H1 (cell line): ENCODE results near the gene MEF2D. TPM values are rescaled to one million over a fixed set of nuclear protein-coding genes. Genes with fewer than 3 reads are reported as not detected.

ENCODE experiments used
- ATF2 ChIP-seq: IDR thresholded peaks from 2 replicates; pipeline ENCODE4 v1.6.1; 2012; ENCODE audit warnings: low read length, inconsistent platforms
- BACH1 ChIP-seq: IDR thresholded peaks from 2 replicates; pipeline ENCODE4 v1.6.1; 2012; ENCODE audit warnings: low read length, improper control_type of control experiment
- CHD1 ChIP-seq: IDR thresholded peaks from 2 replicates; pipeline ENCODE4 v1.6.1; 2012; ENCODE audit warnings: low read depth, low read length, improper control_type of control experiment
- CTBP2 ChIP-seq: IDR thresholded peaks from 2 replicates; pipeline ENCODE4 v1.7.0; 2011; ENCODE audit warnings: borderline replicate concordance, mild to moderate bottlenecking, moderate library complexity, mixed read lengths, low read length; ENCODE audit not compliant: insufficient read depth, insufficient read length
- JUN ChIP-seq: IDR thresholded peaks from 2 replicates; pipeline ENCODE4 v1.6.1; 2011; ENCODE audit warnings: low read depth, mild to moderate bottlenecking, improper control_type of control experiment, low read length
- KDM4A ChIP-seq: IDR thresholded peaks from one replicate; pipeline ENCODE4 v1.7.1; 2012; ENCODE audit warnings: low read depth, mild to moderate bottlenecking, moderate library complexity, low read length, inconsistent platforms; ENCODE audit not compliant: severe bottlenecking
- PHF8 ChIP-seq: fragments of 200-600 bp; sonication (generic); conservative IDR thresholded peaks from 2 replicates; pipeline ENCODE4 v1.7.1; 2012; ENCODE audit warnings: low read depth, mild to moderate bottlenecking, inconsistent platforms, low read length, moderate library complexity
- POLR2A ChIP-seq, 2 experiments: IDR thresholded peaks; 1 replicate in 1 of 2; 2 replicates in 1 of 2; pipeline ENCODE4 v1.6.1; 2011; ENCODE audit warnings: low read depth in 2 of 2, low read length in 2 of 2, mild to moderate bottlenecking in 2 of 2; ENCODE audit errors: control extremely low read depth in 1 of 2
- SP4 ChIP-seq: IDR thresholded peaks from 2 replicates; pipeline ENCODE4 v1.6.1; 2012; ENCODE audit warnings: low read length, inconsistent platforms
- TAF1 ChIP-seq: IDR thresholded peaks from 2 replicates; pipeline ENCODE4 v1.6.1; 2011; ENCODE audit warnings: mild to moderate bottlenecking, low read depth, low read length
- TAF7 ChIP-seq: optimal IDR thresholded peaks from 2 replicates; pipeline ENCODE3; 2011; ENCODE audit warnings: low read depth, mild to moderate bottlenecking, inconsistent platforms, low read length, moderate library complexity, borderline replicate concordance
- ZNF274 ChIP-seq: IDR thresholded peaks from 2 replicates; pipeline ENCODE4 v1.7.0; 2012; ENCODE audit warnings: low read length, borderline replicate concordance; ENCODE audit errors: extremely low read depth
- polyA plus RNA-seq, 7 experiments: library from polyadenylated mRNA; depleted of rRNA in 3 of 7; stranded (reverse) in 5 of 7; unstranded in 2 of 7; fragments of >200 nt in 5 of 7; fragments of 200-250 nt in 2 of 7; gene quantifications; 1 replicate in 5 of 7; 2 replicates in 1 of 7; 4 replicates in 1 of 7; pipeline versions ENCODE4 v1.2.1 to v1.2.3, GENCODE V29; 2011 to 2013; ENCODE audit warnings: missing spikeins in 2 of 7, mixed read lengths in 2 of 7
- total RNA-seq: library from RNA; stranded (reverse); fragmentation: NEBNext Ultra II Directional; extraction: Animal tissue kit (Norgen Biotek cat#: 25700); gene quantifications from 2 replicates; pipeline ENCODE4 v1.2.1, GENCODE V29; 2021
- TF ChIP-seq, protein P1 (sequence below), 3 experiments: IDR thresholded peaks; 1 replicate in 2 of 3; 2 replicates in 1 of 3; pipeline versions ENCODE4 v1.5.1 to v1.6.1; 2011; ENCODE audit warnings: low read length in 3 of 3, mild to moderate bottlenecking in 3 of 3, inconsistent platforms in 2 of 3, low read depth in 1 of 3, moderate library complexity in 1 of 3; ENCODE audit not compliant: insufficient read depth in 1 of 3; ENCODE audit errors: control extremely low read depth in 1 of 3

The MEF2D gene
- total and polyA plus RNA-seq, 2 of the 8 experiments (the other 6 are each of a cell fraction or from before 2014, with no cell fraction given) = 17.3 to 20.3 TPM

DNA sequence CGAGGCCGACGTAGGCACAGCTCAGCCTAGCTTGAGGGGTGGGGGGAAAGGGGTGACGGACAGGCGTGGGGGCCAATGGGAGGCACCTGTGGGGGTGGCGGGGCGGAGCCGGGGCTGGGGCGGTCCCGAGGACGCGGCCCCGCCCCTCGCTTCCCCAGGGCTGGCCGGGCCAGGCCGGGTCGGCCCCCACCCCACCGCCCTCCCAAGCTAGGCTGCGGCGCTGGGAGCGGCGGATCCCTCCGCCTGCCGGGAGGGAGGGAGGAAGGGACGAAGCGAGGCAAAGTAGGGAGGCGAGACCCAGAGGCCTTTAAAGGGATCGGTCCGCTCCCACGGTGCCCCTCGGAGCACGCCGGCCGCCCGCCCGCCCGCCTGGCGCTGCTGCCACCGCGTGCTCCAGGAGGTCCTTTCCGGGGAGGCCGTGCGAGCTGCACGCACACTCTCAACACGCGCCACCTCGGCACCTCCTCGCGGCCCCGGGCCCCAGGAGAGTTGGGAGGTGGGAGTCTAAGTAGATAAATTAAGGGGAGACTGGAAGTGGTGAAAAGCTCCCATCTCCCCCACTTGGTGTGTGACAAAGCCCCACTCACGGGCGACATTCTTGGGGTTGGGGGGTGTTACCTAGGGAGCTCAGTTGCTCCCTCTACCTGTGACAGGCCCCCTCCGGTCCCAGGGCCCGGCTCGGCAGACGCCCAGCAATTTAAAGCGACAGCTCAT, 375 bp upstream of the MEF2D start (continued):
- TF ChIP-seq ATF2 (no peak), JUN (no peak), CTBP2 (peak; percentile 47), ZNF274 (no peak), PHF8 (peak; percentile 53), CHD1 (no peak), TAF1 (0 out of 2 replicates have a peak, but pooled peaks have one; percentile 27), SP4 (no peak), BACH1 (peak; percentile 30; the same call in 1 of the 2 replicates), POLR2A (IDR thresholded peaks at IDR 0.05; ENCODE audit: control extremely low read depth in 1 of 2, low read depth in 2 of 2, low read length in 2 of 2) (peak in 1 of 2 experiments; percentile 64; a peak in 1 of 3 replicates), KDM4A (peak; percentile 49), TAF7 (peak; percentile 37)
- TF ChIP-seq, protein P1, sequence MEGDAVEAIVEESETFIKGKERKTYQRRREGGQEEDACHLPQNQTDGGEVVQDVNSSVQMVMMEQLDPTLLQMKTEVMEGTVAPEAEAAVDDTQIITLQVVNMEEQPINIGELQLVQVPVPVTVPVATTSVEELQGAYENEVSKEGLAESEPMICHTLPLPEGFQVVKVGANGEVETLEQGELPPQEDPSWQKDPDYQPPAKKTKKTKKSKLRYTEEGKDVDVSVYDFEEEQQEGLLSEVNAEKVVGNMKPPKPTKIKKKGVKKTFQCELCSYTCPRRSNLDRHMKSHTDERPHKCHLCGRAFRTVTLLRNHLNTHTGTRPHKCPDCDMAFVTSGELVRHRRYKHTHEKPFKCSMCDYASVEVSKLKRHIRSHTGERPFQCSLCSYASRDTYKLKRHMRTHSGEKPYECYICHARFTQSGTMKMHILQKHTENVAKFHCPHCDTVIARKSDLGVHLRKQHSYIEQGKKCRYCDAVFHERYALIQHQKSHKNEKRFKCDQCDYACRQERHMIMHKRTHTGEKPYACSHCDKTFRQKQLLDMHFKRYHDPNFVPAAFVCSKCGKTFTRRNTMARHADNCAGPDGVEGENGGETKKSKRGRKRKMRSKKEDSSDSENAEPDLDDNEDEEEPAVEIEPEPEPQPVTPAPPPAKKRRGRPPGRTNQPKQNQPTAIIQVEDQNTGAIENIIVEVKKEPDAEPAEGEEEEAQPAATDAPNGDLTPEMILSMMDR (IDR thresholded peaks at IDR 0.05; ENCODE audit: control extremely low read depth in 1 of 3, insufficient read depth in 1 of 3, low read depth in 1 of 3, low read length in 3 of 3) = peak; percentile 23 to 46 (median 39)
